HG02973 (cell line): ENCODE measurements around the gene CDH13.
"Not testable (repeated sequence)": the region's sequence is repeated elsewhere in the genome, so short reads cannot be mapped to it uniquely, and the experiment has no call there.

ENCODE experiments used
- ATAC-seq: cut with Tn5 transposase; IDR thresholded peaks from one replicate; pipeline ENCODE4 v1.9.1; 2021; ENCODE audit warnings: moderate library complexity; ENCODE audit not compliant: unreplicated experiment

Gene CDH13

DNA sequence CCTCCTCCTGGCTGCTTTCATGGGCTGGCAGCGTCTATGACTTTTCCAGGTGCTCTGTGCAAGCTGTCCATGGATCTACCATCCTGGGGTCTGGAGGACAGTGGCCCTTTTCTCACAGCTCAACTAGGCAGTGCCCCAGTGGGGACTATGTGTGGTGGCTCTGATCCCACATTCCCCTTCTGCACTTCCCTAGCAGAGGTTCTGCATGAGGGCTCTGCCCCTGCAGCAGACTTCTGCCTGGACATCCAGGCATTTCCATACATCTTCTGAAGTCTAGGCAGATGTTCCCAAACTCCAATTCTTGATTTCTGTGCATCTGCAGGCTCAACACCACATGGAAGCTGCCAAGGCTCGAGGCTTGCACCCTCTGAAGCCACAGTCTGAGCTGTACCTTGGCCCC lies 307.2 kb downstream of the CDH13 start:
- ATAC-seq = not testable (repeated sequence)

DNA sequence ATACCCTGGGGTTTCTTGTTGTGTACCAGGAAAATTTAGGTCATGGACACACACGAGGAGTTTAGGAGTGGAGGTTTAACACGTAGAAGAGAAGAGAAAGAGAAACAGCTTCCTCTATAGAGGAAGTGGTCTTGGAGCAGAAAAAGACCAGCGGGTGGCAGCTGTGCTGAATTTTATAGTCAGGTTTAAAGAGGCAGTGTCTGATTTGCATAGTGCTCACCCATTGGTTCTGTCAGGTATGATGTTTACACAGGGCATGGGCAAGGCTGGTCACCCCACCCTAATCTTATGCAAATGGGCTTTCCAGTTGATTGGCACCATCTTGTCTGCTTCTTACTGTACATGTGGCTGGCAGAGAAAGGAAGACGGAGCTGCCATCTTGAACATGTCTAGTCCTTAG lies 309.0 kb downstream of the CDH13 start:
- ATAC-seq = no peak

DNA sequence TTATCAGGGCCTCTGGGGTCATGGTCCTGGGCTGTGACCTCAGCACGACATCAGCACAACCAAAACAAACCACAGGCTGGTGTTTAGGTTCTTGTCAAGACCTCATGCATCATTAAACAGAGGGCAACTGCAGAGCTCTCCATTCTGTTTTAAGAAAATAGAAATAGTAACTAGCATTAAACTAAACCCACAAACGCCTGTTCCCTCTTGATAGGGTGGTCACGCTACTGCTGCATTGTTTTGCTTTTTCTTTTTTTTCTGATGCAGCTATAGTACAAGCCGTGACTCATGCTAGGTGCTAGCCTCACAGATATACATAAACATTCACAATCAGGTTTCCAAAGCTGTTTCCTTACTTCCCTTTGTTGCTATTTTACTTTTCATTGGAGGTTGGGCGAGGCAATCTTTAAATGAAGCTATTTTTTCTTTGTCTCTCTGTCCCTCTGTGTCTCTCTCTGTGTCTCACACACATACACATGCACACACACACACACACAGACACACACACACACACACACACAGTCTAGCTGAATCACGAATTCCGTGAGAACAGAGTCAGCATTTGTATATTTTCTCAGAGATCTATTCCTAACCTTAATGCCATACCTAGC lies 310.3 kb downstream of the CDH13 start:
- ATAC-seq = no peak

DNA sequence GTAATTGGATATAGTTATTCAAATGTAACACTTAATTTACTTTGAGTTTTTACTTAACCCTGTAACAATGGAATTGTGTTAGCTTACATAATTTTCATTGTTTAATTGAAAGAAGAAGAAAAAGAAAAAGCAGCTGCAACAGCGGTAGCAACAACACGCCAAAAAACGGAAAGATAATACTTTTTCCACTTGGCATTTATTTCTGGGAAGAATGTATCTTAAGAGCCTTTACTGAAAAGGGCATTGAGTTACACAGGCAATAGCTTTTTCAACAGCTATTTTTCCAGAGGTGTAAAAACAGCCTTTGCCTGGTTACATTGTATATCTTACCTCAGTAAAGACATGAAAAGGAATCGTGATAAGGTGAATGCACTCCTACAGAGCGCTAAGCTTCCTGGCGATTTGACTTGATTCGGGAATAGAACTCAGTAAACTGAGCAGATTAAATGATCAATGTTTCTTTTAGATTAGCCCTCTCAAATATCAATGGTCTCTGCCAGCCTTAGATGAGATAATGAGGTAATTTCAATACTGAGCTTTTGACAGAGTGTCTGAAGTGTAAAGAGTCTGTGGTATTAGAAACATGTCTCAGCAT lies 311.3 kb downstream of the CDH13 start:
- ATAC-seq = no peak

DNA sequence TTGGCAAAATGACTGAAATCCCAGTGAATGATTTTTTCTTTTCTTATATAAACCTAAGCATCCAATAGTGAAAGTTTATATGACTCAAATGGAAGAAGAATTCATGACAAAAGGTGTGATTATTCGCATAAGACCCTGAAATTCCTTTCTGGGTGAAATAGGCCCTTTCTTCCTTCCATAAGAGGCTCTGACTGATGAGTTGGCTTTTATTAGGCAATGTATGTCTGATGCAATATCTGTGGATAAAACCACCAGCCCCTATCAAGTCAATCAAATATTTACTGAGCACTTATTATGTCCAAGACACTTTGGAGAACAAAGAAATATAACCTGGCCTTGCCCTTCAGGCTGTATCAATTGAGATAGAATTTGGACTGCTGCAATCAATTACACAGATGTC lies 316.6 kb downstream of the CDH13 start:
- no peak for ATAC-seq

DNA sequence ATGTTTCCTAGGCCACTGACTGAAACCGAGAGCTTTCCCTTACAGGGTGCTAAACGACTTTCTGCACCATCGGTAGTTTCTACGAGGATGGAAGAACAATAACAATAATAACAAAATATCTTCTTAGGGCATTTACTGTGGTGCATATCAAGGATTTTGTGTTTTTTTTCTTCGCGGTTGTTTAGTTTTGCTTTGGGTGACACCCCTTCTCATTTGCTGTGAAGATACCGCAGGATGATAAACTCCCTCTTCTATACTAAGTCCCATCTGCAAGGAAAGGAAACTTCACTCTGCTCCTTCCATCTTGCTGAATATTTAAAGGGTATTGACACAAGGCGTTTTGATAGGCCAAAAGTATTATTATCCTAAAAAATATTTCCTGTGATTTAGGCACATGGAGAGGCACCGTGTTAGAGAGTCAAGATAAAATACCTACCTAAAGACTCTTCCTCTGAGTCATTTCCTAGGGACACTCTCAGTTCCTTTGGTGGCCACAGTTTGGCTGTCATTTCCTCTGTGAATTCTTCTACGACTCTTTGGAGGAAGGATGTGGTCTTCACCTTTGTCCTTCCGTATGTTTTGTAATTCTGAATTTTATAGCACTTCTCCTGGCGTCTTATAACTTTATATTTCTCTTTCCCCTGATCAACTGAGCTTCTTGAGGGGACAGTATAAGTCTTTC lies 318.8 kb downstream of the CDH13 start:
- no peak for ATAC-seq

DNA sequence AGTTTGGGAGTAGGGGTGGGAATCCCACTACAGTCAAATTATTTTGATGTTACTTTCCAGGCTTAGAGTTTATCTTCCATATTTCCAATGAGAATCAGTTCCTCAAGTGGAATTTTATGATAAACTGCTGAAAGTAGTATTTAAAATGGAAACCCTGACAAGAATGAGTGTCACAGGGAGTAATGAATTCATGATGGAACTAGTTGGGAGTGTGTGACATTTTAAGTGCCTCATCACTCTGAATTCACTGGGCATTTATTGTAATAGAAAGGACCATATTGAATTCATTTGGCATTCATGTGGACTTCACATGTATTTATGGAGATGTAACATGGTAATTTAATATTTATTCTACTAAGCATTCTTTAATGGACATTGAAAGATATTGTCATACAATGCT lies 320.9 kb downstream of the CDH13 start:
- ATAC-seq = no peak

DNA sequence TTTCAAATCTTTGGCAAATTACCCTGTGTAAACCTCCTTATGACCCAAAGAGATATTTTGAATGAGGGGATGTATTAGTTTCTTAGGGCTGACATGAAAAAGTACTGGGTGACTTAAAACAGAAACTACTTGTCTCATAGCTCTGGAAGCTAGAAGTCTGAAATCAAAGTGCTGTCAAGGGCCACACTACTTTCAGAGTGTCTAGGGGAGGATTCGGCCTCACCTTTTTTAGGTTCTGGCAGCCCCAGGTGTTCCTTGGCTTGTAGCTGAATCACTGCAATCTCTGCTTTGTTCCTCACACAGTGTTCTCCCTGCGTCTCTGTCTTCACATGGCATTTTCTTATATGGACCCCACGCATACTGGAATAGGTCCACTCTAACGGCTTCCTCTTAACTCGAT lies 322.2 kb downstream of the CDH13 start:
- ATAC-seq = no peak

DNA sequence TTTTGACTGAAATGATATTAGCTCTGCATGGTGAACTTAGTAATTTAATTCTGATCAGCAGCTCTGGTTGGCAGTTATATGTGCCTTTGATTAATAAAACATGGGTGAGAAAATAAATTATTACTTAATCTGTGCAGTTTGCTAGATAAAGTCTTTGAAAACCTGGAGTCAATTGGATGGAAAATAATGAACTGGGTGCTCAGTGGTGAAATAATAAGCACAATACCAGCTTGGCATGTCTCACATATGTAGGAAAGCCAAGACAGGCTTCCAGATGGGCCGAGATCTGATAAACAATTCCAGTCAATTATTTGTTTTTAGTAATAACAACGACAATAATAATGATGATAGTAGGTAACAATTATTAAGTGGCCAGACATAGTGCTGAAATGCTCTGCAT lies 326.7 kb downstream of the CDH13 start:
- ATAC-seq = no peak

DNA sequence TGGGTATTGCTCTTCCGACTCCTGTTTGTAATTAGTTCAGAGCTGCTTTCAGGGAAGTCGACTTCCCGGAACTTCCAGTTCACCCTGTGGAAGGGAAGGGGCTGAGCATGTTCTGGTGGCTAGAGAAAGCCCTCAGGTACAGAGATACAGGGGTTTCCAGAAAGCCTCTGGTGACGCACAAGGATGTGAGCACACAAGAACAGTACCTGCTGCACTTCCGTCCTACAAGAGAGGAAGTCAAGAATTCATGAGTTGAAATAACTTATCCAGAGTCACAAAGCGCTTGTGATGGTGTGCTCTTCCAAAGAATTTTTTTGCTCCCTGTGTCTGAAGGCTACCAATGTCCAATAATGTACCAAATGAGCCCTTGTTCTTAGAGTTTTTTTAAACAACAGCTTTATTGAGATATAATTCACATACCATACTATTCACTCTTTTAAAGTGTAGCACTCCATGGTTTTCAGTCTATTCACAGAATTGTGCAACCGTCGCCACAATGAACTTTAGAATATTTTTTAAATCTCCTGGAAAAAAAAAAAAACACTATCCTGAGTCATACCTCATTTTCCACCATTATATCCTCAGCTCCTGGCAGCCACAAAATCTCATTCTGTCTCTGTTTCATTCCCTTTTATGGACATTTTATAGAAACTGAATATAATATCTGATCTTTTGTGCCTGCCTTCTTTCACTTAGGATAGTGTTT lies 327.6 kb downstream of the CDH13 start:
- ATAC-seq = no peak

DNA sequence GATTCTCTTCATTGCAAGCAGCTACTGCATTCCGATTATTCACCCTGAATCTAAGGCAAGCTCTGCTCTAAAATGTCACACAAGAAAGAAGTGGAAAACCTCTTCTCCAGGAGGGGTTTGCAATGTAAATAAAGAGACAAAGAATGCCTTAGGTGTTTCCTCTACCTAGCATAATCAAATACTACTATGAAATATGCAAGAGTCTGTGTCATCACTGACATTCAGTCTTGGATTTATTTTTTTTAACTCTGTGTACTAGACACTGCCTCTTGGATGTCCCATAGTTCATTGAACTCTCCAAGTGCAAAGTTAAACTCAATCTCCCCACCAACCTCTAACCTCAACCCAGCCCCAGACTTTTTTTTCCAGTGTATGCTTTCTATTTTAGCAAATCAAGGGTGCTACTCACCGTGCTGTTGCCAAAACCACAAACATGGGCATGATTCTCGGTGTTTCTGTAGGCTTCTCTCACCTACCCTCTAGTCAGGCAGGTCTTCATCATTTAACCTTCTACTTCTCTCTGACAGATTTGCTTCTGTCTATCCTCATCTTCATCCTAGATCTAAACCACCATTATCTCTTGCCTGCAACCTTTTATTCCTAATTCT lies 329.1 kb downstream of the CDH13 start:
- ATAC-seq = no peak

DNA sequence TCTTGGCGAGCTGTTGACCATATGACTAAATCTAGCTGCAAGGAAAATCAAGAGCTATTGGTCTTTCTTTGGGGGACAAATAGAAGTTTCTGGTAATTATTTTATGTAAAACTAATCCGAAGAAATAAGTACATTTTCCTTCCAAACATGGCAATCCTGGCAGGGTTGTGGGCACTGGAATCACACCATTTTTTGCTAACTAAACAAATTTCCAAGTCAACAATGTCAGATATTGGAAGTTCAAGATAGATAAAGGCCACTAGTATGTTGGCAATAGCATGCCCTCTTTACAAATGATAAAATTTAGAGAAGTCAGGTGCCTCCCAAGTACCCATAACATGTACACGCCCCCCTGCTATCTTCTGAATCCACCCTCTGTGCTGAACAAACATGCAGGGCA lies 330.4 kb downstream of the CDH13 start:
- ATAC-seq = no peak

DNA sequence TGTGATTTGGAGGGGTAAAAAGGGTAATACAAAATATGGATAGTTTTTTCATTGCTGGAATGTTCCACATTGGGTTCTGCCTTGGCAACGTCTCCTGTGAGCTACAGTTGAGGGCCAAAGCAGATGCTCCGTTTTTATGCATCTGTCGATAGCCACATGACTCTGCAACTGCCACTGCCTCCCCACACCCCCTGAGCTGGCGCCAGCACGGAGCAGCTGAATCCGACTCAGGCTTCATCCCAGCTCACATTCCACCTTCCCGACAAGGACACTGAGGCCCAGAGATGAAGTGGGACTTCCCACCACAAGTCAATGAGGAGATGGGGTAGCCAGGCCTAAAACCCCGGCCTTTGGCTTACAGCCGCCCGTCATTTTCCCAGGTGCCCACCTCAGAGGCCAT lies 334.1 kb downstream of the CDH13 start:
- no peak for ATAC-seq

DNA sequence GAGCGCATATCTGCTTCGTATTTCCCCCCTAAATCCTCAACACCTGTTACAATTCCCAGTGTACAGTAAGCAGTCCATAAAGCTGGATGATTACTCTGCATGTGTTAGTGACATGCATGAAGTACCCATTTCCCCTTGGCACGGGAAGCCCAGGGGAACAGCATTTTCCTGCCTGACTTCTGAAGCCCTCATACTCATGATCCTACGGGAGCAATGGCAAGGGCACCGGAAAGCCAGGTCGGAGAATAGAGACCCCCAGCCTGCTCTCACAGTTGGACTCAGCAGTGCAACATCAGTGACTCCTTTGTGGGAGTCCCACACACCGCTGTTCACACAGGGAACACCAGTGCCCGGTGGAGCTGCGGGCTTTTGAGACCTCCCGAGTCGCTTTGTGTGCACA lies 336.9 kb downstream of the CDH13 start:
- no peak for ATAC-seq

DNA sequence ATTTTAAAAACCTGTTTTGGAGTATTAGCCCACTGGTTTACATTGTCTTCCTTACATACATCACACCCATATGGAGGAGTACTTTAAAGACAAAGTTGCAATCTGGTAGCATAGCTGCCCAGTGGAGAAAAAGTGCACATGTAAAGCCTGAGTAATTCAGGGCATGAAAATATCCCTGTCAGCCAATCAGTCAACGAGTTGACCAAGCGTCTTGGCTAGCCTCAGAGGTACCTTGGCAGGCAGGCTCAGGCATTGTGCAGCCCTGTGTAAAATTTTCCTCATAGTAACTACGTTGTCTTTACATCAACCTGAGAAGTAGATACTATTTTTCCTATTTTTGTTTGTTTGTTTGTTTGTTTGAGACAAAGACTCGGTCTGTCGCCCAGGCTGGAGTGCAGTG lies 339.0 kb downstream of the CDH13 start:
- no peak for ATAC-seq

DNA sequence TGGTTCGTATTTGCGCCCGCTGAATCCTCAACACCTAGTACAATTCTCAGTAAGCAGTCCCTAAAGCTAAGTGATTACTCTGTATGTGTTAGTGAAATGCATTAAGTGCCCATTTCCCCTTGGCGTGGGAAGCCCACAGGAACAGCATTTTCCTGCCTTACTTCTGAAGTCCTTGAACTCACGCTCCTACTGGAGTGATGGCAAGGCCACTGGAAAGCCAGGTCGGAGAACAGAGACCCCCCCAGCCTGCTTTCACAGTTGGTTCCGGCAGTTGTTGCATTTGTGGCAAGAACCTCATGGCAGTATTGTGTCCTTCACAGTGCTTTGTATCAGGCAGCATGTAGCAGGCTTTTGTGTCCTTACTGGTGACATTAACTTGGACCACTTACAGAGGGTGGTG lies 340.7 kb downstream of the CDH13 start:
- ATAC-seq = no peak

DNA sequence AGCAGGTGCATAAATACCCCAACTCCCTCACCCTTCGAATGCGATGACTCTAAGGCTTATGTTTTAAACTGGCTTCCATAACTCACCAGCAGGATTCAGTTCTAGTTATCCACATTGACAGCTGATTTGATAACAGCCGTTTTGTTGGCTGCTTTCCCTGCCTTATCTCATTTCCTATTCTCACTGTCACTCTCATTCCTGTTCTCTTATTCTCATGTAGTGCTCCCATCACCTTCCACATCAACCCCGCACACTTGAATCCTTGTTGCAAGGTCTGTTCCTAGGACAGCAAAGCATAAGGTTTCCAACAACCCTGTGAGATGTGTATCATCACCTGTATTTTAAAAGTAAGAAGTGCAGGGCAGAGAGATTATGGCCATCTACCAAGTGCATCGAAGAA lies 344.4 kb downstream of the CDH13 start:
- no peak for ATAC-seq

DNA sequence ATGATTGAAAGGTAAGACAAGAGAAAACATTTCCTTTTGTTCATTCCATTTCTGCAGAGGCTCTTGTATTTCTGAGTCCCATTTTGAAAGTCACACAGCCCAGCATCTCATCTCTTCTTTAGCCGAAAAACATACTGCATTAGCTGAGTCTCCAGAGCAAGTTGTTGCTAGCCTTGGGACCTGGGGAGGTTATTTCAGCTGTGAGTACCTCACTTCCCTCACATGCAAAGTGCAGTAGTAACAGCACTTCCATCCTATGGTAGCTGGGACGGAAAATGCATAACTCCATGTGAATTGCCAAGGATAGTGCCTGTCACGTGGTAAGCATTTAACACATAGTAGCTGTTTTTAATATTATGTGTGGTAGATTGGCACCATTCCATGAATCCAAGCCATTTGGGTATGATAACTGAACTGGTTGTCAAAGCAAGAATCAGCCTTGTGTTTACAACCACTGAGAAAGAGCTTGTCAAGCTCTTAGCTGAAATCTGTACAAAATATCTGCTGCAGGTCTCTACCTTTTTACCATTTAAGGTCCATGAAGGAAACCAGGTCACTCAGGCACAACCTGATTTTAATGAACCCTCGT lies 345.7 kb downstream of the CDH13 start:
- ATAC-seq = no peak

DNA sequence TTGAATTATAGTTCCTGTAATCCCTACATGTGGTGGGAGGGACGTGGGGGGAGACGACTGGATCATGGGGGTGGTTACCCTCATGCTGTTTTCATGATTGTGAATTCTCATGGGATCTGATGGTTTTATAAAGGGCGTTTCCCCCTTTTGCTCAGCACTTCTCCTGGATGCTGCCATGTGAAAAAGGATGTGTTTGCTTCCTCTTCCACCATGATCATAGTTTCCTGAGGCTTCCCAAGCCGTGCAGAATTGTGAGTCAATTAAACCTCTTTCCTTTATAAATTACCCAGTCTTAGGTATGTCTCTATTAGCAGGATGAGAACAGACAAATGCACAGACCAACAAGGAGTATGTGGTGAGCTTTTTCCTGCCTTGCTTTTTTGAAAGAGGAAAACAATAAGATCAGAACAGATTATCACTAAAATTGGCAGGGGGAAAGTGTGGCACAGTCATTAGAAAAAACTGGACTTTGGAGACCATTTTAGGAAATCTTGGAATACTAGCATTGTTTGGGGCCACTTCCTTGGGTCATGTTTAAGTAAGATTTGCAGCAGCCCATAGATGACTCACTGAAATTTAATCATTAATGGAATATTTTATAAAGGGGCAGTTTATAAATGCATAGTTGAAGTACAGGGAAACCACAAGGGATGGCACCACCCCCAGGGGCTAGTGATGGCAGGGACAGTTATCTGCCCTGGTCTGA lies 352.8 kb downstream of the CDH13 start:
- no peak for ATAC-seq

DNA sequence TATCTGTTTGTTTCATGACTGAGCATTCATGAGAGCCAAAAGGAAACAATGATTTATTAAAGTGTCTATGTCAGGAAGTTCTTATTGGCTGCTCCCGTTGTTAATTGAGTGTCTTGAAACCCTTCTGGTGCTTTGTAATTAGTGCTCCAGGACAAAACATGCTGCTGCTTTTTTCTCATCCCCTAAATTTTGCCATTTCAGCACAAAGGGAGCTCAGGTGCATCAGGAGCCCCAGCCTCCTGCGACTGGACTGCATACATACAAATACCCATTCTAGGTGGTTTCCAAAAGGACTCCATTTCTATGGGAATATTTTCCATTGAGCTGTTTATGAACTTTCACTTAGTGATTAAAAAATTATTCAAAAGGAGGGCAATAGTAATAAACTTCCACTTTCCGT lies 354.0 kb downstream of the CDH13 start:
- ATAC-seq = no peak

DNA sequence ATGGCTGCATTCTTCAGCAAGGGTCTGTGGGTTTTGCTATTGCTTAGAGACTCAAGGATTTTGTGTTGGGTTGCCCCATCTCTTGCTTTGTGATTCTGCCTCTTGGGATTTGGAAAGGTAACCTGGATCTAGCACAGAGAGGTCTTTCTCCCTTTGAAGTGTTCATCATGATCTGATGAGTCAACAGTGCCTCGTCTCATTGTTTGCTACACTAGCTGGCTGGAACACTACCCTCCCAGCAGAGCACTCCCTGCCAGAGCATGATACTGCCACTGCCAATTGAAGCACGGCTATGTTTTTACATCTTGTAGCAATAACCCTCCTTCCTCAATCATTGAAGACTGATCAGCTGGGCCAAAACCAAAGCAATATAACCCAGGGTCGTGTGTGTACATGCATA lies 361.0 kb downstream of the CDH13 start:
- ATAC-seq = no peak
